HEK293 (cell line): ENCODE results near the gene CCDC87.

ENCODE experiments used
- ZNF335 ChIP-seq: fragments of 450-650 bp; formaldehyde crosslinking; conservative IDR thresholded peaks from 2 replicates; pipeline ENCODE4 v1.5.1; 2016; ENCODE audit warnings: missing biosample characterization, missing genetic modification characterization
- TF ChIP-seq, protein P1 (sequence below): fragments of 450-650 bp; formaldehyde crosslinking; IDR thresholded peaks from 2 replicates; pipeline ENCODE4 v1.5.1; 2016; ENCODE audit warnings: missing biosample characterization, missing genetic modification characterization

DNA sequence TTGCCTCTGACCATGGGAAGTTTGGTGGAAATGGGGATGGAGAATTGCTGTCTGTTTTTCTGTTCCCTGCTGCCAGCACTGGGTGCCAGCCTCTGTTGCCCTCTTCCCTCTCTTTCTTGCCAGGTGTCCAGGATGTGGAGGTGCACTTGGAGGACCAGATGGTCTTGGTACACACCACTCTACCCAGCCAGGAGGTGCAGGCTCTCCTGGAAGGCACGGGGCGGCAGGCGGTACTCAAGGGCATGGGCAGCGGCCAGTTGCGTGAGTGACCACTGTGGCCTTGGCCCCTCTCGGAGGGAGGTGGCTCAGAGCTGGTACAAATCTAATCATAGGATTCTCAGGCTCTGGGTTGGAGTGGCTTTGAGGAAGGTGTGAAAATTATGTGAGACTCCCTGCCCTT lies 6.1 kb upstream of the CCDC87 start:
- TF ChIP-seq, protein P1, sequence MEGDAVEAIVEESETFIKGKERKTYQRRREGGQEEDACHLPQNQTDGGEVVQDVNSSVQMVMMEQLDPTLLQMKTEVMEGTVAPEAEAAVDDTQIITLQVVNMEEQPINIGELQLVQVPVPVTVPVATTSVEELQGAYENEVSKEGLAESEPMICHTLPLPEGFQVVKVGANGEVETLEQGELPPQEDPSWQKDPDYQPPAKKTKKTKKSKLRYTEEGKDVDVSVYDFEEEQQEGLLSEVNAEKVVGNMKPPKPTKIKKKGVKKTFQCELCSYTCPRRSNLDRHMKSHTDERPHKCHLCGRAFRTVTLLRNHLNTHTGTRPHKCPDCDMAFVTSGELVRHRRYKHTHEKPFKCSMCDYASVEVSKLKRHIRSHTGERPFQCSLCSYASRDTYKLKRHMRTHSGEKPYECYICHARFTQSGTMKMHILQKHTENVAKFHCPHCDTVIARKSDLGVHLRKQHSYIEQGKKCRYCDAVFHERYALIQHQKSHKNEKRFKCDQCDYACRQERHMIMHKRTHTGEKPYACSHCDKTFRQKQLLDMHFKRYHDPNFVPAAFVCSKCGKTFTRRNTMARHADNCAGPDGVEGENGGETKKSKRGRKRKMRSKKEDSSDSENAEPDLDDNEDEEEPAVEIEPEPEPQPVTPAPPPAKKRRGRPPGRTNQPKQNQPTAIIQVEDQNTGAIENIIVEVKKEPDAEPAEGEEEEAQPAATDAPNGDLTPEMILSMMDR (tag by site-specific recombination): no peak
- no peak for TF ChIP-seq ZNF335 (tag by site-specific recombination)
